GM12878 (cell line): Measurements from ENCODE around the gene CERK. TPM values are rescaled to one million over a fixed set of nuclear protein-coding genes. Genes with fewer than 3 reads are reported as not detected.

ENCODE experiments used
- ATAC-seq: fragments of 200-7000 bp; cut with Tn5 transposase; 3 replicates; pipeline ENCODE4 v1.9.1; 2020; ENCODE audit warnings: mild to moderate bottlenecking, moderate library complexity
- BruUV-seq: library from RNA; stranded (reverse); fragments of 400-500 nt; replicated peaks from 2 replicates; lab custom pipeline; 2021; lab: Mats Ljungman, UMichigan
- CTCF ChIA-PET: fragments of 300-600 bp; sonication (Branson Sonifier 250); formaldehyde crosslinking; extraction: SDS; loops from one replicate; lab custom pipeline; 2021; ENCODE audit warnings: inconsistent platforms; lab: Yijun Ruan, JAX
- POLR2A ChIA-PET: fragments of 350-600 bp; formaldehyde crosslinking; extraction: SDS; loops from one replicate; lab custom pipeline; 2021; ENCODE audit warnings: inconsistent platforms; lab: Charles Lee
- RAD21 ChIA-PET: fragments of 300-600 bp; sonication (Branson Sonifier 250); formaldehyde crosslinking; loops from one replicate; lab custom pipeline; 2023; ENCODE audit warnings: antibody characterized with exemption; ENCODE audit not compliant: unreplicated experiment; lab: Charles Lee
- SMC1A ChIA-PET: fragments of 300-600 bp; sonication (Branson Sonifier 250); formaldehyde crosslinking; loops from one replicate; lab custom pipeline; 2023; ENCODE audit not compliant: unreplicated experiment, uncharacterized antibody; lab: Charles Lee
- DNase-seq: peaks from one replicate; pipeline ENCODE4 v3.0.0-alpha.2; 2011; ENCODE audit warnings: low read depth, low spot score
- FAIRE-seq: peaks from 3 replicates; lab custom pipeline; 2011; peaks lifted over from hg19 to GRCh38; lab: Jason Lieb, UNC
- H2AFZ ChIP-seq: 2 replicates; pipeline ENCODE4 v1.6.0; 2011; ENCODE audit warnings: low read depth, low read length, control low read depth; ENCODE audit not compliant: control insufficient read depth
- H3K27ac ChIP-seq: 2 replicates; pipeline ENCODE4 v1.5.1; 2011; ENCODE audit warnings: control low read depth; ENCODE audit not compliant: control insufficient read depth, insufficient read depth
- H3K27me3 ChIP-seq, 2 experiments: replicated peaks in 1 of 2; 2 replicates each; pipeline versions ENCODE4 v1.6.0 to v1.6.1; 2011; ENCODE audit warnings: low read length in 1 of 2; ENCODE audit not compliant: control insufficient read depth in 2 of 2, insufficient read depth in 2 of 2
- H3K36me3 ChIP-seq, 2 experiments: 2 replicates each; pipeline ENCODE4 v1.5.1; 2011; ENCODE audit warnings: low read length in 1 of 2; ENCODE audit not compliant: control insufficient read depth in 2 of 2, insufficient read depth in 2 of 2
- H3K4me1 ChIP-seq: 2 replicates; pipeline ENCODE4 v1.6.1; 2011; ENCODE audit warnings: mild to moderate bottlenecking, low read length, moderate library complexity, mixed read lengths; ENCODE audit not compliant: control insufficient read depth, insufficient read depth
- H3K4me2 ChIP-seq: 2 replicates; pipeline ENCODE4 v1.6.0; 2011; ENCODE audit warnings: control low read depth; ENCODE audit not compliant: control insufficient read depth, insufficient read depth
- H3K4me3 ChIP-seq: fragments of 200-600 bp; sonication (generic); 2 replicates; pipeline ENCODE4 v1.5.1; 2016
- H3K79me2 ChIP-seq: 2 replicates; pipeline ENCODE4 v1.6.0; 2011; ENCODE audit warnings: low read length; ENCODE audit not compliant: control insufficient read depth, insufficient read depth
- H3K9ac ChIP-seq: 2 replicates; pipeline ENCODE4 v1.8.0; 2011; ENCODE audit warnings: low read length, control low read depth, mixed read lengths; ENCODE audit not compliant: control insufficient read depth, insufficient read depth
- H3K9me3 ChIP-seq: replicated peaks from 3 replicates; pipeline ENCODE4 v1.5.1; 2011; ENCODE audit warnings: mild to moderate bottlenecking, low read length; ENCODE audit not compliant: control insufficient read depth, insufficient read depth
- H4K20me1 ChIP-seq: 2 replicates; pipeline ENCODE4 v1.6.0; 2011; ENCODE audit not compliant: control insufficient read depth, insufficient read depth
- ASH2L ChIP-seq: fragments of 300-600, 200-600 bp; sonication (generic); IDR thresholded peaks from 2 replicates; pipeline ENCODE4 v1.6.1; 2017; ENCODE audit warnings: low read depth, mild to moderate bottlenecking, borderline replicate concordance
- BCLAF1 ChIP-seq: fragments of 450-650 bp; IDR thresholded peaks from 2 replicates; pipeline ENCODE4 v1.6.1; 2017; ENCODE audit warnings: antibody characterized with exemption, mild to moderate bottlenecking, moderate library complexity
- BHLHE40 ChIP-seq, 2 experiments: fragments of 450-650 bp in 1 of 2; IDR thresholded peaks; 2 replicates each; pipeline ENCODE4 v1.6.1; 2011 to 2017; ENCODE audit warnings: low read depth in 2 of 2, borderline replicate concordance in 1 of 2, improper control_type of control experiment in 1 of 2, low read length in 1 of 2, mild to moderate bottlenecking in 1 of 2
- CBX5 ChIP-seq: sonication (generic); IDR thresholded peaks from 2 replicates; pipeline ENCODE4 v1.6.1; 2016; ENCODE audit warnings: low read depth, moderate library complexity, mild to moderate bottlenecking, inconsistent platforms
- GATAD2B ChIP-seq: fragments of 450-650 bp; conservative IDR thresholded peaks from 2 replicates; pipeline ENCODE4 v1.6.1; 2017; ENCODE audit warnings: low read depth, mild to moderate bottlenecking, moderate library complexity
- HDAC2 ChIP-seq: fragments of 200-600 bp; sonication (generic); IDR thresholded peaks from 2 replicates; pipeline ENCODE4 v1.6.1; 2017
- KDM1A ChIP-seq: fragments of 200-600 bp; sonication (generic); IDR thresholded peaks from 2 replicates; pipeline ENCODE4 v1.6.1; 2016; ENCODE audit warnings: borderline replicate concordance
- NR2C1 ChIP-seq: fragments of 450-650 bp; IDR thresholded peaks from 2 replicates; pipeline ENCODE4 v1.6.1; 2017; ENCODE audit warnings: antibody characterized with exemption, mild to moderate bottlenecking, moderate library complexity
- PBX3 ChIP-seq: IDR thresholded peaks from 2 replicates; pipeline ENCODE4 v1.6.1; 2011; ENCODE audit warnings: mild to moderate bottlenecking, low read depth, low read length, moderate library complexity; ENCODE audit not compliant: insufficient replicate concordance
- POLR2AphosphoS2 ChIP-seq: IDR thresholded peaks from 2 replicates; pipeline ENCODE4 v1.6.1; 2011; ENCODE audit warnings: low read depth, mild to moderate bottlenecking, low read length, improper control_type of control experiment, moderate library complexity
- POU2F2 ChIP-seq: IDR thresholded peaks from 3 replicates; pipeline ENCODE4 v1.6.1; 2011; ENCODE audit warnings: low read depth, mild to moderate bottlenecking, low read length, borderline replicate concordance
- SKIL ChIP-seq: fragments of 450-650 bp; IDR thresholded peaks from 2 replicates; pipeline ENCODE4 v1.6.1; 2017; ENCODE audit warnings: mild to moderate bottlenecking, low read depth, inconsistent platforms; ENCODE audit not compliant: poor library complexity, severe bottlenecking
- ZBED1 ChIP-seq: IDR thresholded peaks from 2 replicates; pipeline ENCODE4 v1.6.1; 2016; ENCODE audit warnings: borderline replicate concordance
- ZNF207 ChIP-seq: fragments of 450-650 bp; IDR thresholded peaks from 2 replicates; pipeline ENCODE4 v1.6.1; 2014; ENCODE audit warnings: antibody characterized with exemption, mild to moderate bottlenecking, borderline replicate concordance
- WGBS: methylation state at CpG from one replicate; pipeline ENCODE4 v1.1.6; 2016; ENCODE audit warnings: low lambda C conversion rate; ENCODE audit not compliant: insufficient replicate concordance, insufficient coverage; ENCODE audit errors: missing lambda C conversion rate; 5-methylcytosine and 5-hydroxymethylcytosine counted together
- in situ Hi-C: fragments of 300-500 bp; cut with MboI; formaldehyde crosslinking; loops from 9 replicates; pipeline ENCODE4 v1.14.3; 2018; ENCODE audit warnings: mixed read lengths
- intact Hi-C: fragments of 100-400 bp; cut with micrococcal nuclease; formaldehyde crosslinking; loops from one replicate; pipeline ENCODE4 v1.14.2; 2022; ENCODE audit not compliant: unreplicated experiment
- polyA plus RNA-seq, 11 experiments: library from polyadenylated mRNA; depleted of rRNA in 4 of 11; unstranded in 6 of 11; stranded (reverse) in 5 of 11; fragments of >200 nt; fragmentation: Nextera tagmentation in 4 of 11; fragmentation: Illumina TruSeq in 1 of 11; extraction: Ambion mirVana in 4 of 11; extraction: Trizol in 1 of 11; gene quantifications; 1 replicate in 1 of 11; 2 replicates in 10 of 11; pipeline versions ENCODE4 v1.2.1 to v1.2.3, GENCODE V29; 2011 to 2016; ENCODE audit warnings: inconsistent platforms in 2 of 11, missing spikeins in 2 of 11, low read depth in 1 of 11
- total RNA-seq, 4 experiments: library from RNA; depleted of rRNA in 3 of 4; stranded (reverse); fragments of >200 nt in 3 of 4; fragmentation: Illumina TruSeq in 1 of 4; extraction: Trizol in 1 of 4; gene quantifications; 2 replicates each; pipeline versions ENCODE4 v1.2.1 to v1.2.3, GENCODE V29; 2013 to 2021

Gene CERK
- total and polyA plus RNA-seq, 10 of the 15 experiments (the other 5 are each of a cell fraction or from before 2014, with no cell fraction given): 4.0 to 41.1 (median 30.2) TPM

GRCh38 chr22:46746192-46746591 lies 8.1 kb upstream of the CERK start:
- SMC1A ChIA-PET: no interaction called here
- H3K4me2 ChIP-seq: no peak overlapping the region
- RAD21 ChIA-PET: no interaction called here
- no peak overlapping the region for H2AFZ ChIP-seq
- peaks cover 9% of the 10 kb centered on the region for H3K4me1 ChIP-seq
- 2% methylated on average over 5 of the region's 5 CpGs for WGBS
- no peaks in the 10 kb centered on the region for H4K20me1 ChIP-seq
- no peak overlapping the region for H3K4me3 ChIP-seq
- POLR2A ChIA-PET: no interaction called here
- no TSS peak for BruUV-seq
- FAIRE-seq (no peak), ATAC-seq (no peak), DNase-seq (no peak)
- no peaks in the 10 kb centered on the region; the same call in 2 of the 3 replicates for H3K9me3 ChIP-seq
- H3K79me2 ChIP-seq: no peaks in the 10 kb centered on the region
- H3K27me3 ChIP-seq: no peaks in the 10 kb centered on the region
- H3K27ac ChIP-seq: no peak overlapping the region
- no peaks in the 10 kb centered on the region for H3K36me3 ChIP-seq
- TF ChIP-seq BHLHE40 (IDR thresholded peaks at IDR 0.05; ENCODE audit: borderline replicate concordance in 1 of 2, low read depth in 2 of 2, low read length in 1 of 2) (no peak), CBX5 (no peak), POLR2AphosphoS2 (no peak), ASH2L (no peak), GATAD2B (no peak), PBX3 (no peak), ZBED1 (no peak), BCLAF1 (no peak), SKIL (no peak), HDAC2 (no peak), ZNF207 (no peak), POU2F2 (no peak), KDM1A (no peak), NR2C1 (no peak)
- CTCF ChIA-PET: no interaction called here
- no peak overlapping the region for H3K9ac ChIP-seq
- intact Hi-C loops (no loop called here), in situ Hi-C loops (no loop called here)
